Suprapubic skin (tissue), 4 donors: ENCODE results near the gene SUGCT. TPM values are rescaled to one million over a fixed set of nuclear protein-coding genes. Genes with fewer than 3 reads are reported as not detected.

Source experiments
- DNase-seq, 2 donors: peaks; one replicate each; pipeline ENCODE4 v3.0.0-alpha.2; 2019; ENCODE audit warnings: low spot score in 2 of 2
- H3K27ac ChIP-seq: fragments of 200-600 bp; sonication (generic); one replicate; pipeline ENCODE4 v1.5.1; 2019
- H3K27me3 ChIP-seq: fragments of 200-600 bp; sonication (generic); one replicate; pipeline ENCODE4 v1.5.1; 2019
- H3K36me3 ChIP-seq: fragments of 200-600 bp; sonication (generic); one replicate; pipeline ENCODE4 v1.5.1; 2019
- H3K4me1 ChIP-seq: fragments of 200-600 bp; sonication (generic); one replicate; pipeline ENCODE4 v1.5.1; 2019
- H3K4me3 ChIP-seq: fragments of 200-600 bp; sonication (generic); one replicate; pipeline ENCODE4 v1.5.1; 2019; ENCODE audit warnings: mild to moderate bottlenecking
- H3K9me3 ChIP-seq: fragments of 200-600 bp; sonication (generic); one replicate; pipeline ENCODE4 v1.5.1; 2019
- EP300 ChIP-seq: sonication (generic); formaldehyde crosslinking; IDR thresholded peaks from one replicate; pipeline ENCODE4 v1.6.1; 2017; ENCODE audit warnings: antibody characterized with exemption
- POLR2A ChIP-seq, 2 donors: fragments of 450-650 bp; IDR thresholded peaks; one replicate each; pipeline ENCODE4 v1.6.1; 2017; ENCODE audit warnings: antibody characterized with exemption in 2 of 2, mild to moderate bottlenecking in 2 of 2, moderate library complexity in 2 of 2
- POLR2AphosphoS5 ChIP-seq, 3 donors: sonication (generic); formaldehyde crosslinking; IDR thresholded peaks; one replicate each; pipeline ENCODE4 v1.6.1; 2017; ENCODE audit warnings: antibody characterized with exemption in 3 of 3
- WGBS: methylation state at CpG from one replicate; pipeline ENCODE4 v1.1.5; 2018; 5-methylcytosine and 5-hydroxymethylcytosine counted together
- total RNA-seq, 4 donors: library from RNA; depleted of rRNA; stranded (reverse); fragments of >200 nt; gene quantifications; one replicate each; pipeline ENCODE4 v1.1.0, GENCODE V29; 2016
- TF ChIP-seq, protein P1 (sequence below), 2 donors: fragments of 200-600 bp in 1 of 2; fragments of 450-650 bp in 1 of 2; sonication (generic) in 1 of 2; IDR thresholded peaks; one replicate each; pipeline ENCODE4 v1.5.1; 2016 to 2019; ENCODE audit warnings: antibody characterized with exemption in 2 of 2, mild to moderate bottlenecking in 1 of 2, moderate library complexity in 1 of 2

Gene SUGCT
- total RNA-seq, 4 donors from 2014 or later = 0.73 to 2.2 (median 0.98) TPM; not detected in 1

DNA sequence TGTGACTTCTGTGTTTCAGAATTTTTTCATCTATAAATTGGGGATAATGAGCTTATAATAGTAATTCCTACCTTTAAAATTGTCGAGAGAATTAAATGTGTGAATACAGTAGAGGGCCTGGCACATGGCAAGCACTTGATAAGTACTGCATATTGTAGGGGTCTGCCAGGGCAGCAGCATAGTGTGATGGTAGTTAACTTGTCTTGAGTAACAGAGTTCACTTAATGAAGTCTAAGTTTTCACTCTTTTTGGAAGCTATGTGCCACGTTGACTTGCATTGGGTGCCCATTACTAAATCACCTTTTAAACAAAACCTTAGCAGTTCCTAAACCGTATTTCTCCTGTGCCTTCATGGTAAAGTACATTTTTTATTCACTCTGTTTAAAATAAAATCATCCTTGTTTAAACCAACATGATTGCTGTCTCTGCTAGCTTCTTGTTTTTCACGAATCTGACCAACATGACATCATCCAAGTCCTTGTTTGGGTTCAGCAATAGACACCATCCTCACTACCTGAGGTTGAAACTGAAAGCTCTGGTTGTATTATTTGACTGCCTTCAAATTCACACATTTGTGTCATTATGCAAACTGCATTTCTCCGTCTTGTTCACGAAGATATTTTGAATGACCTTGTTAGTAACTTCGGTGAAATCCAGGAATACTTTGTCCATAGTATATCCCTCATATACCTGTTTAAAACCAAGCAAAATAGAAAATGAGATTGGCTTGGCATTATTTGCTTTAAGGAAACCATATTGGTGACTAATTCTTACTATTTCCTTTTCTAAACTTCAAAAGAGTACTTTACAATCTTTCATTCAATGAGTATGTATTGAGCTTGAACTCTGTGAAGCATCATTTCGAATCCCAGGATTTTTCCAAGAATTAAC lies 340.2 kb downstream of the SUGCT start:
- DNase-seq = no peak
- no peak overlapping the region for H3K4me3 ChIP-seq
- H3K9me3 ChIP-seq = no peaks in the 10 kb centered on the region
- WGBS = 89% methylated on average over 8 of the region's 8 CpGs
- H3K4me1 ChIP-seq = no peaks in the 10 kb centered on the region
- H3K27me3 ChIP-seq = no peaks in the 10 kb centered on the region
- no peak overlapping the region for H3K27ac ChIP-seq
- no peaks in the 10 kb centered on the region for H3K36me3 ChIP-seq
- TF ChIP-seq, protein P1, sequence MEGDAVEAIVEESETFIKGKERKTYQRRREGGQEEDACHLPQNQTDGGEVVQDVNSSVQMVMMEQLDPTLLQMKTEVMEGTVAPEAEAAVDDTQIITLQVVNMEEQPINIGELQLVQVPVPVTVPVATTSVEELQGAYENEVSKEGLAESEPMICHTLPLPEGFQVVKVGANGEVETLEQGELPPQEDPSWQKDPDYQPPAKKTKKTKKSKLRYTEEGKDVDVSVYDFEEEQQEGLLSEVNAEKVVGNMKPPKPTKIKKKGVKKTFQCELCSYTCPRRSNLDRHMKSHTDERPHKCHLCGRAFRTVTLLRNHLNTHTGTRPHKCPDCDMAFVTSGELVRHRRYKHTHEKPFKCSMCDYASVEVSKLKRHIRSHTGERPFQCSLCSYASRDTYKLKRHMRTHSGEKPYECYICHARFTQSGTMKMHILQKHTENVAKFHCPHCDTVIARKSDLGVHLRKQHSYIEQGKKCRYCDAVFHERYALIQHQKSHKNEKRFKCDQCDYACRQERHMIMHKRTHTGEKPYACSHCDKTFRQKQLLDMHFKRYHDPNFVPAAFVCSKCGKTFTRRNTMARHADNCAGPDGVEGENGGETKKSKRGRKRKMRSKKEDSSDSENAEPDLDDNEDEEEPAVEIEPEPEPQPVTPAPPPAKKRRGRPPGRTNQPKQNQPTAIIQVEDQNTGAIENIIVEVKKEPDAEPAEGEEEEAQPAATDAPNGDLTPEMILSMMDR (IDR thresholded peaks at IDR 0.05) = no peak

DNA sequence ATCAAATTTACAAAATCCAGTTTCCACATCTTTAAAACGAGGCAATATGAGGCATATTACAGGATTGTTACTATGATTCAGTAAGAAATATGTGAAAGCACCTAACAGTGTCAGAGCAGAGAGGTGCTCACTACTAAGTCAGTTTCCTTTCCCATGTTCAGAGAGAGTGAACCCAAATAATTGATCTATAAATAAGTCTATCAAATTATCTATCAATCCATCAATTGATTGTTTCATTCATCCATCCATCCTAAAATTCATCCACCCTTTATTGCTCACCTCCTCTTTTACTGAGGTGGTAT lies 340.8 kb downstream of the SUGCT start:
- Histone ChIP-seq H3K4me1 (no peaks in the 10 kb centered on the region), H3K36me3 (no peaks in the 10 kb centered on the region), H3K4me3 (no peak overlapping the region), H3K27me3 (no peaks in the 10 kb centered on the region), H3K27ac (no peak overlapping the region), H3K9me3 (no peaks in the 10 kb centered on the region)
- no peak for TF ChIP-seq POLR2AphosphoS5 (IDR thresholded peaks at IDR 0.05)
- no peak for TF ChIP-seq EP300
- no peak for TF ChIP-seq POLR2A (IDR thresholded peaks at IDR 0.05)
- TF ChIP-seq, protein P1 (IDR thresholded peaks at IDR 0.05) = no peak
- DNase-seq = no peak
- WGBS = 74% methylated on average over 1 of the region's 1 CpG

DNA sequence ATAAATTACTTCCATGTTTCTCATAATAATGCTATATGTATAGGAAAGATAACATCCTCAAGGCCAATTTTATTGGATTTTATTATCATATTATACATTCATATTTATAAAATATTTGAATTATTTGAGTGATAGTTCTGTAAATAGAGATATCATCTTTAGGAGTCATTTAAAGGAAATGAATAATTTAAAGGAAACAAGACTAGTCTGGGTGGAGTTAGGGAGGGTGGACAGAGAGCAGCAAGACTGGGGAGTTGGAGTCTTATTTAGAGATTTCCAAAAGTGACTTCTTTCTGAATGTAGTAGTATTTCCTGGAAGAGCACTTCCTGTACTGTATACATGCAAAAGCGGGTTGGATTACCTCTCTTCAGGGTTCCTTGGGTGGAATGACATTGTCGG lies 342.3 kb downstream of the SUGCT start:
- Histone ChIP-seq H3K27me3 (no peaks in the 10 kb centered on the region), H3K27ac (no peak overlapping the region), H3K4me1 (no peaks in the 10 kb centered on the region), H3K36me3 (no peaks in the 10 kb centered on the region), H3K4me3 (no peak overlapping the region), H3K9me3 (no peaks in the 10 kb centered on the region)
- 99% methylated on average over 2 of the region's 2 CpGs for WGBS
- no peak for DNase-seq
- TF ChIP-seq POLR2A (IDR thresholded peaks at IDR 0.05) (no peak), EP300 (no peak)
- TF ChIP-seq, protein P1 (IDR thresholded peaks at IDR 0.05) = no peak

DNA sequence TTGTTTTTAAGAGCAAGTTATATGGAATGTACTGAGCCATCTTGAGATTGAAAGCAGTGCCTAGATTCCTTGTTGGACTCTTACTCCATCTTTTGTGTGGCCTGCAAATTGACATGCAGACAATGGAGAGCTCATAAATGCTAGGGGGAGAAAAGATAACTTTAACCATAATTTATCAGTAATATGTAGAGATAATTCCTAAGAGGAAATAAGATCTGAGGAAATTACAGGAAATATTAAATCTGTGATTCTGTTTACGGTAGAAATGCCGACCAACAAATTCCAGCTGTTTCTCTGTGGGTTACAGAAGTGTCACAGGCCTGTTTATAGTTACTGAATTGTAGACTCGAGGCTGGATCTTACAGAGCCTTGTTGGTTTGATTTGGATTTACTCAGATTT lies 348.0 kb downstream of the SUGCT start:
- H3K27me3 ChIP-seq = no peaks in the 10 kb centered on the region
- H3K4me3 ChIP-seq = no peak overlapping the region
- TF ChIP-seq EP300 (no peak), POLR2A (IDR thresholded peaks at IDR 0.05) (no peak), POLR2AphosphoS5 (IDR thresholded peaks at IDR 0.05) (no peak)
- TF ChIP-seq, protein P1 (IDR thresholded peaks at IDR 0.05) = no peak
- no peaks in the 10 kb centered on the region for H3K36me3 ChIP-seq
- H3K9me3 ChIP-seq = no peaks in the 10 kb centered on the region
- WGBS = 73% methylated on average over 3 of the region's 3 CpGs
- no peak for DNase-seq
- H3K4me1 ChIP-seq = no peaks in the 10 kb centered on the region
- no peak overlapping the region for H3K27ac ChIP-seq

DNA sequence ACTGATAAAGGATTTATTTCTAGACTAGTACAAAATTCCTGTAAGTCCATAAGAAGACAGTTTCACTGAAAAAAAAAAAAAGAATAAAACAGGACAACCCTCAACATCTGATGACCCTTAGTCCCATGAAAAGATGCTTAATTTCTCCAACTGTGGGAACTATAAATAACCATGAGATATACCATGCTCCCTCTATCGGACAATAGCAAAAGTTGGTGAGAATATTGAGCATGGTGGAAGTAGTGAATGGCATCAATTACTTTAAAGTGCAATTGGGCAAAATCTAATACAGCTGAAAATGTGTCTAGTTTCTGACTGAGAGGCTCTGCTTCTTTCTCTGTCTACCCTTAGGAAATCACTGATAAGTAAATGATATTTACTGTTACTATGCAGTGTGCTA lies 348.8 kb downstream of the SUGCT start:
- no peak overlapping the region for H3K4me3 ChIP-seq
- no peaks in the 10 kb centered on the region for H3K36me3 ChIP-seq
- H3K9me3 ChIP-seq = no peaks in the 10 kb centered on the region
- TF ChIP-seq, protein P1 (IDR thresholded peaks at IDR 0.05) = no peak
- no peak for TF ChIP-seq EP300
- TF ChIP-seq POLR2A (IDR thresholded peaks at IDR 0.05) = no peak
- TF ChIP-seq POLR2AphosphoS5 (IDR thresholded peaks at IDR 0.05) = no peak
- H3K27me3 ChIP-seq = no peaks in the 10 kb centered on the region
- H3K27ac ChIP-seq = no peak overlapping the region
- 79% methylated on average over 1 of the region's 1 CpG for WGBS
- no peak for DNase-seq
- no peaks in the 10 kb centered on the region for H3K4me1 ChIP-seq
